Measurements from ENCODE around the gene DDR2. TPM values are rescaled to one million over a fixed set of nuclear protein-coding genes. Genes with fewer than 3 reads are reported as not detected.
A peak's percentile ranks its signal among the peaks of the same experiment; 100 is the strongest.
"Not testable (repeated sequence)": the region's sequence is repeated elsewhere in the genome, so short reads cannot be mapped to it uniquely, and the experiment has no call there.

Gene DDR2
- total and polyA plus RNA-seq, 2 donors from 2014 or later = 3.9 to 19.8 TPM

DNA sequence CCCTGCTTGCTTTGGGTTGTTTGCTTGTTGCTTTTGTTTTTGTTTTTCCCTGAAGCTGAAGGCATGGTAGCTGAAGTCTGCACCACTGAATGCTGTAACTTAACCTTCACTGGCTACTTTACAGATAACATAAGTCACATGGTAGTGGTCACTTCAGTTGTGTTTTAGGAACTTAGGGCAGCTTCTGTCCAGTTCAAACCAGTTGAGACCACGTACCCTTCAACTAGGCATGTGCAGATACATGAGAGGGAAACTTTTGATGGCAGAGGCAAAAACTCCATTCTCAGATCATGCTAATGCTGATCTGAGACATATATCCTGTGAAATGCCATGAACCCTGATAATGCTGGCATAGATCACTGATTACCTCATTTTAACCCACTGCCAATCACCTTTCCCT is 186.4 kb downstream of the DDR2 start:
- H3K9me3 ChIP-seq (ENCODE audit: control insufficient read depth in 2 of 3, insufficient read depth in 1 of 3, low read length in 3 of 3); DNase-seq; H3K27ac ChIP-seq (ENCODE audit: low read depth in 2 of 2, low read length in 2 of 2); H3K4me3 ChIP-seq (ENCODE audit: low read length in 3 of 3); H3K9ac ChIP-seq (ENCODE audit: low read length in 3 of 3); intact Hi-C loops (cut with DNase I); H3K36me3 ChIP-seq (ENCODE audit: control insufficient read depth in 2 of 3, insufficient read depth in 3 of 3, low read length in 3 of 3); H3K27me3 ChIP-seq (ENCODE audit: control insufficient read depth, insufficient read depth, low read length); FAIRE-seq; H3K4me1 ChIP-seq (ENCODE audit: control insufficient read depth in 2 of 3, insufficient read depth in 2 of 3, low read depth in 1 of 3, low read length in 3 of 3): not testable (repeated sequence)

DNA sequence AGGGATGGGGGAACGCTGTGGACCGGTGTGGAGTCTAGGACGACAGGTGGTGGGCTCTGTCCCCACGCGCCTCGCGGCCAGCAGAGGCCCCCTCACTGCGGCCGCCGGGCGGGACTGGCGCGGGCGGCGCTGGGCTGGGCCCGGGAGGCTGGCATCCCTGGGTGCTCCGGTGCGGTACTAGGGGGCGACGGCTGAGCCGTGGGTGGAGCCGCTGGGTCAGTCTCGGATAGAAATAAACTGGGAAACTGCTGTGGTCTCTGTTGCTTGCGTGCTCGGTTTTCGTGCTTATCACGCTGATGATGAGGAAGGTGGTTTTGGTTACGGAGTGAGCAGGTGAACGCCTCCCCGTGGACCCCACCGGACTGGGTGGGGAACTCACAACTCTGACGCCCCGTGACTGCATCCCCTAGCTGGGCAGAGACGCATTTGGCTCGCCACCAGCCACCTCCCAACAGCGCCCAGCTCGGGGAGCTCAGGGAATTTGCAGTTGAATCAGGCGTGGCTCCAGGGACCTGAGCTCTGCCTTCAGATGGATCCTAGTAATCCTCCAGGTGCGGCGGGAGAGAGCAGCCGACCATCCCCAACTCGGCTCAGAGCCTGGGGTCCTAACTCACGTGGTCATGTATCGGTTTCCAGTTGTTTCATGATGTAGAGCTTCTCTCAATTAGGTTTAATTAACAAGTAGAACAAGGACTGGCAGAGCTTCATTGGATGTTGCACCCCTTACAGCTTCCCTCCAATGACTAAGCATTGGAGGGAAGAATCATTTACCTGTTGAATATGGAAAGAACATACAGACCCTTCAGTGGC is 190.3 kb downstream of the DDR2 start:
- peaks cover 0 to 8% (median 0%) of the 10 kb centered on the region in 3 donors for H3K4me1 ChIP-seq (ENCODE audit: control insufficient read depth in 2 of 3, insufficient read depth in 2 of 3, low read depth in 1 of 3, low read length in 3 of 3)
- no peak overlapping the region for H3K27ac ChIP-seq (ENCODE audit: low read depth in 2 of 2, low read length in 2 of 2)
- FAIRE-seq (no peak), DNase-seq (peak; percentile 48 to 54 (median 53))
- H3K9me3 ChIP-seq (ENCODE audit: control insufficient read depth in 2 of 3, insufficient read depth in 1 of 3, low read length in 3 of 3) = no peaks in the 10 kb centered on the region
- H3K36me3 ChIP-seq (ENCODE audit: control insufficient read depth in 2 of 3, insufficient read depth in 3 of 3, low read length in 3 of 3) = no peaks in the 10 kb centered on the region
- intact Hi-C loops (cut with DNase I) = no loop called here
- peak overlapping the region; percentile 47 to 61 (median 58) for H3K4me3 ChIP-seq (ENCODE audit: low read length in 3 of 3)
- no peak overlapping the region for H3K9ac ChIP-seq (ENCODE audit: low read length in 3 of 3)
- TF ChIP-seq, protein P1, sequence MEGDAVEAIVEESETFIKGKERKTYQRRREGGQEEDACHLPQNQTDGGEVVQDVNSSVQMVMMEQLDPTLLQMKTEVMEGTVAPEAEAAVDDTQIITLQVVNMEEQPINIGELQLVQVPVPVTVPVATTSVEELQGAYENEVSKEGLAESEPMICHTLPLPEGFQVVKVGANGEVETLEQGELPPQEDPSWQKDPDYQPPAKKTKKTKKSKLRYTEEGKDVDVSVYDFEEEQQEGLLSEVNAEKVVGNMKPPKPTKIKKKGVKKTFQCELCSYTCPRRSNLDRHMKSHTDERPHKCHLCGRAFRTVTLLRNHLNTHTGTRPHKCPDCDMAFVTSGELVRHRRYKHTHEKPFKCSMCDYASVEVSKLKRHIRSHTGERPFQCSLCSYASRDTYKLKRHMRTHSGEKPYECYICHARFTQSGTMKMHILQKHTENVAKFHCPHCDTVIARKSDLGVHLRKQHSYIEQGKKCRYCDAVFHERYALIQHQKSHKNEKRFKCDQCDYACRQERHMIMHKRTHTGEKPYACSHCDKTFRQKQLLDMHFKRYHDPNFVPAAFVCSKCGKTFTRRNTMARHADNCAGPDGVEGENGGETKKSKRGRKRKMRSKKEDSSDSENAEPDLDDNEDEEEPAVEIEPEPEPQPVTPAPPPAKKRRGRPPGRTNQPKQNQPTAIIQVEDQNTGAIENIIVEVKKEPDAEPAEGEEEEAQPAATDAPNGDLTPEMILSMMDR (IDR thresholded peaks at IDR 0.05; ENCODE audit: borderline replicate concordance, extremely low read depth, insufficient read depth) = no peak
- no peaks in the 10 kb centered on the region for H3K27me3 ChIP-seq (ENCODE audit: control insufficient read depth, insufficient read depth, low read length)

DNA sequence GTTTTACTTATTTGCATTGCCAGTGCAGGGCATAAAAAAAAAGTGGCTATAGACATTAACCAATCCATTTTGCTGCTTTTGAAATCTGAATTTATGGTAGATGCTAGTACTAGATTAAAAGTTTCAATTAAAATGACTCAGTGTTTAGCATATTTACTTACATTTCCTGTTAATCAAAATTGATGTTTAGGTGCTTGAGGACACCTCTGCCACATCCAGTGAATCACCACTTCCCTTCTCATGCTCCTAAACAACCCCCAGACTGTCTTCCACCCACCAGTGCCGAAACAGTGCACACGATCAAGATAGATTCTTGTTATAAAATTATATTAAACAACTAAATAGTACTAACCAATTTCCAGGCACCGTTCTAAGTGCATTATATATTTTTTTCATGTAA is 191.0 kb downstream of the DDR2 start:
- Histone ChIP-seq H3K36me3 (ENCODE audit: control insufficient read depth in 2 of 3, insufficient read depth in 3 of 3, low read length in 3 of 3) (no peaks in the 10 kb centered on the region), H3K27ac (ENCODE audit: low read depth in 2 of 2, low read length in 2 of 2) (no peak overlapping the region), H3K9ac (ENCODE audit: low read length in 3 of 3) (no peak overlapping the region), H3K27me3 (ENCODE audit: control insufficient read depth, insufficient read depth, low read length) (no peaks in the 10 kb centered on the region), H3K4me3 (ENCODE audit: low read length in 3 of 3) (no peak overlapping the region), H3K9me3 (ENCODE audit: control insufficient read depth in 2 of 3, insufficient read depth in 1 of 3, low read length in 3 of 3) (no peaks in the 10 kb centered on the region), H3K4me1 (ENCODE audit: control insufficient read depth in 2 of 3, insufficient read depth in 2 of 3, low read depth in 1 of 3, low read length in 3 of 3) (peaks cover 0 to 8% (median 0%) of the 10 kb centered on the region in 3 donors)
- intact Hi-C loops (cut with DNase I) = no loop called here
- no peak for FAIRE-seq
- no peak for DNase-seq
- TF ChIP-seq, protein P1 (IDR thresholded peaks at IDR 0.05; ENCODE audit: borderline replicate concordance, extremely low read depth, insufficient read depth) = no peak

DNA sequence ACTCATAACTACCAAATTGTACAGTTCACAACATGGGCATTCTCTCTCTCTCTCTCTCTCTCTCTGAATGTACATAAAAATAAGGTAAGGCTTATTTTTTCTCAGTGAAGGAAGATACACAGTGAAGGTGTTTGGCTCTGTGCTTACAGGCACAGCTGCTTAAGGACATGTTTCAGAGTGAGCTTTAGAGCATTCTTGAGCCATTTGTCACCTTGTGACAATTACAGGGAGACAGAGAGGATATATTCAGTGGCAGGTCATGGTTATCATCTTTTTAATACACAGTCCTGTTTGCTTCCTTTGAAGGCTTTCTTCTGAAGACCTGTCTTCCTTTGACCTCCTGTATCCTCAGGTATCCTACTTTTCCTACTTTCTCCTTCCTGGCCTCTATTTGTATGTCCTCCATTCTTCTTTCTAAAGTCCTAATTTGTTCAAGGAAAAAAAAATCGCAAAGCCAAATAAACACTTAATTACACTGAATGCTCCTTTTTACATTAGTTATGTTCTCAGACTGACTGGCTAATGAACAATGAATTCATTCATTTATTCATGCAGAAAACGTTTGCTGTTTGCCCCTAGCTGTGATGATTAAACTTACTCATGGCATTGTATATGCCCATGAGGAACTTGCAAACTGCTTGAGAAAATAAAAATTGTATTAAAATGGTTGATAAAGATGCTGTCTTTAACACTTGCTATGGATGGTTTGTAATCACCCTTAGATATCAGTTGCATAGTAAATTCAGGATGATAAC is 191.7 kb downstream of the DDR2 start:
- H3K36me3 ChIP-seq (ENCODE audit: control insufficient read depth in 2 of 3, insufficient read depth in 3 of 3, low read length in 3 of 3) = no peaks in the 10 kb centered on the region
- H3K9me3 ChIP-seq (ENCODE audit: control insufficient read depth in 2 of 3, insufficient read depth in 1 of 3, low read length in 3 of 3) = no peaks in the 10 kb centered on the region
- FAIRE-seq = no peak
- TF ChIP-seq, protein P1 (IDR thresholded peaks at IDR 0.05; ENCODE audit: borderline replicate concordance, extremely low read depth, insufficient read depth) = no peak
- H3K27me3 ChIP-seq (ENCODE audit: control insufficient read depth, insufficient read depth, low read length) = no peaks in the 10 kb centered on the region
- H3K27ac ChIP-seq (ENCODE audit: low read depth in 2 of 2, low read length in 2 of 2) = no peak overlapping the region
- no peak overlapping the region for H3K4me3 ChIP-seq (ENCODE audit: low read length in 3 of 3)
- no peak for DNase-seq
- peaks cover 0 to 8% (median 0%) of the 10 kb centered on the region in 3 donors for H3K4me1 ChIP-seq (ENCODE audit: control insufficient read depth in 2 of 3, insufficient read depth in 2 of 3, low read depth in 1 of 3, low read length in 3 of 3)
- intact Hi-C loops (cut with DNase I) = no loop called here
- no peak overlapping the region for H3K9ac ChIP-seq (ENCODE audit: low read length in 3 of 3)
